ENCODE data around the gene SLC25A18.

GRCh38 chr22:17586831-17587440 is 23.6 kb downstream of the SLC25A18 start:
- no peak for TF ChIP-seq YY1 (IDR thresholded peaks at IDR 0.05; ENCODE audit: insufficient read depth, insufficient read length)
- no peak for TF ChIP-seq SUZ12 (IDR thresholded peaks at IDR 0.05; ENCODE audit: extremely low read depth, insufficient read depth, insufficient read length)
- TF ChIP-seq ZNF274 (IDR thresholded peaks at IDR 0.05; ENCODE audit: low read depth, low read length), result no peak

Measured in NT2/D1 (cell line).